ENCODE data around the gene ATP2B2. TPM values are rescaled to one million over a fixed set of nuclear protein-coding genes. Genes with fewer than 3 reads are reported as not detected.
A peak's percentile ranks its signal among the peaks of the same experiment; 100 is the strongest.

Gene ATP2B2
- total RNA-seq, 1 experiment from 2014 or later = not detected

DNA sequence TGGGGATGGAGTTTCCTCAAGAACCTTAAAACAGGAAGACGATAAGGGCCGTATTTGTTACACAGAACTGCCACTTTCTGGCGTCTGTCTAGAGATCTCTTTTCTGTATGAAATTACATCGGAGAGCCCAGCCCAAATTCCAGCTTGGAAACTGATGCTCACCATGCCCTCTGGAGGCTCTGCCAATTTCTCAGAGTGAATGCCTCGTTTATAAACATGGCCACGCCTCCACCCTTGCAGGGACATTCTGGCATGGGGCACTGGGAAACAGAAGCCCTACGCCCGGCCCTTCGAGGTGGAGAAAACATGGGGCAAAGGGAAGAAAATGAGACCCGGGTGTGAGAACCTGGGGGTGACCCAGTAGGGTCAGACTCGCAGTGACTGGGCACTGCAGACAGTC is 131.1 kb downstream of the ATP2B2 start:
- POLR2A ChIA-PET = no interaction called here

More for the DNA sequence above, 131.1 kb downstream of the ATP2B2 start:
- RAD21 ChIA-PET (ENCODE audit: low non-redundant PET in 1 of 2, low total read pairs in 2 of 2, uncharacterized antibody in 2 of 2, unreplicated experiment in 2 of 2) = no interaction called here
- H3K4me3 ChIP-seq (replicated peaks in 1 of 2; ENCODE audit: low read depth in 1 of 2, low read length in 2 of 2) = no peak overlapping the region
- no peak for TF ChIP-seq TCF7L2 (IDR thresholded peaks at IDR 0.05; ENCODE audit: borderline replicate concordance, extremely low read depth, insufficient read depth, insufficient read length)
- no peak for TF ChIP-seq POLR2A (IDR thresholded peaks at IDR 0.05; ENCODE audit: borderline replicate concordance, extremely low read depth, insufficient read depth, insufficient read length)
- no peak for TF ChIP-seq POLR2AphosphoS5 (IDR thresholded peaks at IDR 0.05; ENCODE audit: low read depth, low read length)
- TF ChIP-seq, protein P1, sequence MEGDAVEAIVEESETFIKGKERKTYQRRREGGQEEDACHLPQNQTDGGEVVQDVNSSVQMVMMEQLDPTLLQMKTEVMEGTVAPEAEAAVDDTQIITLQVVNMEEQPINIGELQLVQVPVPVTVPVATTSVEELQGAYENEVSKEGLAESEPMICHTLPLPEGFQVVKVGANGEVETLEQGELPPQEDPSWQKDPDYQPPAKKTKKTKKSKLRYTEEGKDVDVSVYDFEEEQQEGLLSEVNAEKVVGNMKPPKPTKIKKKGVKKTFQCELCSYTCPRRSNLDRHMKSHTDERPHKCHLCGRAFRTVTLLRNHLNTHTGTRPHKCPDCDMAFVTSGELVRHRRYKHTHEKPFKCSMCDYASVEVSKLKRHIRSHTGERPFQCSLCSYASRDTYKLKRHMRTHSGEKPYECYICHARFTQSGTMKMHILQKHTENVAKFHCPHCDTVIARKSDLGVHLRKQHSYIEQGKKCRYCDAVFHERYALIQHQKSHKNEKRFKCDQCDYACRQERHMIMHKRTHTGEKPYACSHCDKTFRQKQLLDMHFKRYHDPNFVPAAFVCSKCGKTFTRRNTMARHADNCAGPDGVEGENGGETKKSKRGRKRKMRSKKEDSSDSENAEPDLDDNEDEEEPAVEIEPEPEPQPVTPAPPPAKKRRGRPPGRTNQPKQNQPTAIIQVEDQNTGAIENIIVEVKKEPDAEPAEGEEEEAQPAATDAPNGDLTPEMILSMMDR (IDR thresholded peaks at IDR 0.05 in 2 of 3, conservative IDR thresholded peaks at IDR 0.05 in 1 of 3; ENCODE audit: borderline replicate concordance in 1 of 3, insufficient read depth in 1 of 3, low read depth in 2 of 3, low read length in 2 of 3) = 0 out of 6 replicates have a peak, but pooled peaks of 1 of the 3 experiments have one; percentile 2
- TF ChIP-seq EGR1 (IDR thresholded peaks at IDR 0.05; ENCODE audit: low read depth) = no peak
- TF ChIP-seq CBX3 (IDR thresholded peaks at IDR 0.05; ENCODE audit: low read depth) = no peak
- TF ChIP-seq ZFX (IDR thresholded peaks at IDR 0.05) = no peak
- TF ChIP-seq, protein P2, sequence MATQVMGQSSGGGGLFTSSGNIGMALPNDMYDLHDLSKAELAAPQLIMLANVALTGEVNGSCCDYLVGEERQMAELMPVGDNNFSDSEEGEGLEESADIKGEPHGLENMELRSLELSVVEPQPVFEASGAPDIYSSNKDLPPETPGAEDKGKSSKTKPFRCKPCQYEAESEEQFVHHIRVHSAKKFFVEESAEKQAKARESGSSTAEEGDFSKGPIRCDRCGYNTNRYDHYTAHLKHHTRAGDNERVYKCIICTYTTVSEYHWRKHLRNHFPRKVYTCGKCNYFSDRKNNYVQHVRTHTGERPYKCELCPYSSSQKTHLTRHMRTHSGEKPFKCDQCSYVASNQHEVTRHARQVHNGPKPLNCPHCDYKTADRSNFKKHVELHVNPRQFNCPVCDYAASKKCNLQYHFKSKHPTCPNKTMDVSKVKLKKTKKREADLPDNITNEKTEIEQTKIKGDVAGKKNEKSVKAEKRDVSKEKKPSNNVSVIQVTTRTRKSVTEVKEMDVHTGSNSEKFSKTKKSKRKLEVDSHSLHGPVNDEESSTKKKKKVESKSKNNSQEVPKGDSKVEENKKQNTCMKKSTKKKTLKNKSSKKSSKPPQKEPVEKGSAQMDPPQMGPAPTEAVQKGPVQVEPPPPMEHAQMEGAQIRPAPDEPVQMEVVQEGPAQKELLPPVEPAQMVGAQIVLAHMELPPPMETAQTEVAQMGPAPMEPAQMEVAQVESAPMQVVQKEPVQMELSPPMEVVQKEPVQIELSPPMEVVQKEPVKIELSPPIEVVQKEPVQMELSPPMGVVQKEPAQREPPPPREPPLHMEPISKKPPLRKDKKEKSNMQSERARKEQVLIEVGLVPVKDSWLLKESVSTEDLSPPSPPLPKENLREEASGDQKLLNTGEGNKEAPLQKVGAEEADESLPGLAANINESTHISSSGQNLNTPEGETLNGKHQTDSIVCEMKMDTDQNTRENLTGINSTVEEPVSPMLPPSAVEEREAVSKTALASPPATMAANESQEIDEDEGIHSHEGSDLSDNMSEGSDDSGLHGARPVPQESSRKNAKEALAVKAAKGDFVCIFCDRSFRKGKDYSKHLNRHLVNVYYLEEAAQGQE (IDR thresholded peaks at IDR 0.05; ENCODE audit: low read depth) = no peak
- TF ChIP-seq, protein P3, sequence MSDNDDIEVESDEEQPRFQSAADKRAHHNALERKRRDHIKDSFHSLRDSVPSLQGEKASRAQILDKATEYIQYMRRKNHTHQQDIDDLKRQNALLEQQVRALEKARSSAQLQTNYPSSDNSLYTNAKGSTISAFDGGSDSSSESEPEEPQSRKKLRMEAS (IDR thresholded peaks at IDR 0.05) = no peak
- TF ChIP-seq SP1 (IDR thresholded peaks at IDR 0.05; ENCODE audit: low read depth) = no peak
- TF ChIP-seq SIN3A (IDR thresholded peaks at IDR 0.05; ENCODE audit: low read depth) = no peak
- no peak for TF ChIP-seq SRF (IDR thresholded peaks at IDR 0.05; ENCODE audit: low read depth)
- TF ChIP-seq CEBPB (IDR thresholded peaks at IDR 0.05; ENCODE audit: low read depth) = no peak
- peak; percentile 39 for TF ChIP-seq YY1 (IDR thresholded peaks at IDR 0.05; ENCODE audit: extremely low read depth, insufficient replicate concordance, low read depth, low read length)
- TF ChIP-seq, protein P4, sequence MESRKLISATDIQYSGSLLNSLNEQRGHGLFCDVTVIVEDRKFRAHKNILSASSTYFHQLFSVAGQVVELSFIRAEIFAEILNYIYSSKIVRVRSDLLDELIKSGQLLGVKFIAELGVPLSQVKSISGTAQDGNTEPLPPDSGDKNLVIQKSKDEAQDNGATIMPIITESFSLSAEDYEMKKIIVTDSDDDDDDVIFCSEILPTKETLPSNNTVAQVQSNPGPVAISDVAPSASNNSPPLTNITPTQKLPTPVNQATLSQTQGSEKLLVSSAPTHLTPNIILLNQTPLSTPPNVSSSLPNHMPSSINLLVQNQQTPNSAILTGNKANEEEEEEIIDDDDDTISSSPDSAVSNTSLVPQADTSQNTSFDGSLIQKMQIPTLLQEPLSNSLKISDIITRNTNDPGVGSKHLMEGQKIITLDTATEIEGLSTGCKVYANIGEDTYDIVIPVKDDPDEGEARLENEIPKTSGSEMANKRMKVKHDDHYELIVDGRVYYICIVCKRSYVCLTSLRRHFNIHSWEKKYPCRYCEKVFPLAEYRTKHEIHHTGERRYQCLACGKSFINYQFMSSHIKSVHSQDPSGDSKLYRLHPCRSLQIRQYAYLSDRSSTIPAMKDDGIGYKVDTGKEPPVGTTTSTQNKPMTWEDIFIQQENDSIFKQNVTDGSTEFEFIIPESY (IDR thresholded peaks at IDR 0.05; ENCODE audit: extremely low read depth, insufficient replicate concordance, low read length) = no peak
- H4K20me1 ChIP-seq (ENCODE audit: insufficient read depth) = no peaks in the 10 kb centered on the region
- no peaks in the 10 kb centered on the region for H3K27me3 ChIP-seq (ENCODE audit: insufficient read depth, low read length)
- no peak for DNase-seq (ENCODE audit: low read depth, low spot score)
- peaks cover 18 to 34% of the 10 kb centered on the region in 2 experiments for H3K4me1 ChIP-seq (ENCODE audit: control insufficient read depth in 1 of 2, insufficient read depth in 2 of 2, low read length in 2 of 2)
- H3K36me3 ChIP-seq (ENCODE audit: control insufficient read depth in 1 of 2, insufficient read depth in 2 of 2, low read length in 2 of 2) = no peaks in the 10 kb centered on the region
- no TSS peak for BruUV-seq (replicated peaks)
- CTCF ChIA-PET = interaction anchor here (1.0 kb wide), 1 partner anchor 365 kb away, joined by 3 read pairs; no protein-coding TSS in a partner anchor
- no peaks in the 10 kb centered on the region for H3K79me2 ChIP-seq (ENCODE audit: insufficient read depth, low read length)
- H3K9ac ChIP-seq (ENCODE audit: low read length) = no peak overlapping the region
- peak; percentile 58 for ATAC-seq
- no peak overlapping the region for H3K27ac ChIP-seq (ENCODE audit: low read depth, low read length)
- intact Hi-C loops (cut with micrococcal nuclease) = no loop called here
- peak overlapping the region; percentile 23; the same call in 1 of the 2 replicates for H3K4me2 ChIP-seq (ENCODE audit: low read length)
- H3K9me3 ChIP-seq (ENCODE audit: control insufficient read depth in 1 of 2, insufficient read depth in 1 of 2, low read depth in 1 of 2, low read length in 2 of 2) = no peaks in the 10 kb centered on the region
- H3K9me2 ChIP-seq (ENCODE audit: insufficient read depth) = no peaks in the 10 kb centered on the region
- H2AFZ ChIP-seq (ENCODE audit: low read depth, low read length, poor library complexity, severe bottlenecking) = peak overlapping the region; percentile 41

All from HCT116 (cell line).